Measurements from ENCODE around the gene LRRC75B. TPM values are rescaled to one million over a fixed set of nuclear protein-coding genes. Genes with fewer than 3 reads are reported as not detected.

LRRC75B gene
- total and polyA plus RNA-seq, 2 of the 8 experiments (the other 6 are each of a cell fraction or from before 2014, with no cell fraction given): 12.2 to 26.6 TPM

DNA sequence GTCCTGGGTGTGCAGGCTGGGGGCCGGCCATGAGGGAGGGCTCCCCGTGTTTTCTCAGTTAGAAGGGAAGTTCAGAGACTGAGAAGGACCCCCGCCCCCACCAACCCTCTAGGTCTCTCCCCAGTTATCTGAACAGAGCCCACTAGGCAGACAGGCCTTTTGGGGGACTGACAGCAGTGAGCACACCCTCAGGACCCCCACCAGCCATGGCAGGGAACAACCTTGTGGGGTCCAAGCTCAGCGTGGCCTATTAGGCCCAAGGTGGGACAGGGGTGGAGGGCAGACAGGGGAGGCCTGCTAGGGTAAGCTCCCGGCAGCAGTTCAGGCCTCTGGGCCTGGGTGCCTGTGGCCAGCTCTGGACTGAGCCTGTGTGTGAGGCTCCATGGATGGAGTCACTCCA, 5.6 kb downstream of the LRRC75B start (continued):
- TF ChIP-seq KDM5A (IDR thresholded peaks at IDR 0.05; ENCODE audit: low read length) (no peak), JUND (IDR thresholded peaks at IDR 0.05; ENCODE audit: low read length) (no peak), RXRA (IDR thresholded peaks at IDR 0.05; ENCODE audit: insufficient read depth, low read depth, low read length) (no peak), TBP (IDR thresholded peaks at IDR 0.05; ENCODE audit: low read depth, low read length) (no peak), CBX5 (IDR thresholded peaks at IDR 0.05; ENCODE audit: low read depth, low read length) (no peak), TCF12 (IDR thresholded peaks at IDR 0.05; ENCODE audit: low read depth, low read length) (no peak), SP1 (IDR thresholded peaks at IDR 0.05; ENCODE audit: low read depth, low read length) (no peak), BACH1 (IDR thresholded peaks at IDR 0.05; ENCODE audit: low read length) (no peak)
- TF ChIP-seq, protein P1, sequence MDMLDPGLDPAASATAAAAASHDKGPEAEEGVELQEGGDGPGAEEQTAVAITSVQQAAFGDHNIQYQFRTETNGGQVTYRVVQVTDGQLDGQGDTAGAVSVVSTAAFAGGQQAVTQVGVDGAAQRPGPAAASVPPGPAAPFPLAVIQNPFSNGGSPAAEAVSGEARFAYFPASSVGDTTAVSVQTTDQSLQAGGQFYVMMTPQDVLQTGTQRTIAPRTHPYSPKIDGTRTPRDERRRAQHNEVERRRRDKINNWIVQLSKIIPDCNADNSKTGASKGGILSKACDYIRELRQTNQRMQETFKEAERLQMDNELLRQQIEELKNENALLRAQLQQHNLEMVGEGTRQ (IDR thresholded peaks at IDR 0.05; ENCODE audit: low read length): no peak
